GM12878 (cell line): ENCODE measurements around the gene SLC6A16. TPM values are rescaled to one million over a fixed set of nuclear protein-coding genes. Genes with fewer than 3 reads are reported as not detected.

Source experiments
- ATAC-seq: fragments of 200-7000 bp; cut with Tn5 transposase; 3 replicates; pipeline ENCODE4 v1.9.1; 2020; ENCODE audit warnings: mild to moderate bottlenecking, moderate library complexity
- BruUV-seq: library from RNA; stranded (reverse); fragments of 400-500 nt; replicated peaks from 2 replicates; lab custom pipeline; 2021; lab: Mats Ljungman, UMichigan
- CTCF ChIA-PET: fragments of 300-600 bp; sonication (Branson Sonifier 250); formaldehyde crosslinking; extraction: SDS; loops from one replicate; lab custom pipeline; 2021; ENCODE audit warnings: inconsistent platforms; lab: Yijun Ruan, JAX
- POLR2A ChIA-PET: fragments of 350-600 bp; formaldehyde crosslinking; extraction: SDS; loops from one replicate; lab custom pipeline; 2021; ENCODE audit warnings: inconsistent platforms; lab: Charles Lee
- RAD21 ChIA-PET: fragments of 300-600 bp; sonication (Branson Sonifier 250); formaldehyde crosslinking; loops from one replicate; lab custom pipeline; 2023; ENCODE audit warnings: antibody characterized with exemption; ENCODE audit not compliant: unreplicated experiment; lab: Charles Lee
- SMC1A ChIA-PET: fragments of 300-600 bp; sonication (Branson Sonifier 250); formaldehyde crosslinking; loops from one replicate; lab custom pipeline; 2023; ENCODE audit not compliant: unreplicated experiment, uncharacterized antibody; lab: Charles Lee
- DNase-seq: peaks from one replicate; pipeline ENCODE4 v3.0.0-alpha.2; 2011; ENCODE audit warnings: low read depth, low spot score
- FAIRE-seq: peaks from 3 replicates; lab custom pipeline; 2011; peaks lifted over from hg19 to GRCh38; lab: Jason Lieb, UNC
- H2AFZ ChIP-seq: 2 replicates; pipeline ENCODE4 v1.6.0; 2011; ENCODE audit warnings: low read depth, low read length, control low read depth; ENCODE audit not compliant: control insufficient read depth
- H3K27ac ChIP-seq: 2 replicates; pipeline ENCODE4 v1.5.1; 2011; ENCODE audit warnings: control low read depth; ENCODE audit not compliant: control insufficient read depth, insufficient read depth
- H3K27me3 ChIP-seq, 2 experiments: replicated peaks in 1 of 2; 2 replicates each; pipeline versions ENCODE4 v1.6.0 to v1.6.1; 2011; ENCODE audit warnings: low read length in 1 of 2; ENCODE audit not compliant: control insufficient read depth in 2 of 2, insufficient read depth in 2 of 2
- H3K36me3 ChIP-seq, 2 experiments: 2 replicates each; pipeline ENCODE4 v1.5.1; 2011; ENCODE audit warnings: low read length in 1 of 2; ENCODE audit not compliant: control insufficient read depth in 2 of 2, insufficient read depth in 2 of 2
- H3K4me1 ChIP-seq: 2 replicates; pipeline ENCODE4 v1.6.1; 2011; ENCODE audit warnings: mild to moderate bottlenecking, low read length, moderate library complexity, mixed read lengths; ENCODE audit not compliant: control insufficient read depth, insufficient read depth
- H3K4me2 ChIP-seq: 2 replicates; pipeline ENCODE4 v1.6.0; 2011; ENCODE audit warnings: control low read depth; ENCODE audit not compliant: control insufficient read depth, insufficient read depth
- H3K4me3 ChIP-seq: fragments of 200-600 bp; sonication (generic); 2 replicates; pipeline ENCODE4 v1.5.1; 2016
- H3K79me2 ChIP-seq: 2 replicates; pipeline ENCODE4 v1.6.0; 2011; ENCODE audit warnings: low read length; ENCODE audit not compliant: control insufficient read depth, insufficient read depth
- H3K9ac ChIP-seq: 2 replicates; pipeline ENCODE4 v1.8.0; 2011; ENCODE audit warnings: low read length, control low read depth, mixed read lengths; ENCODE audit not compliant: control insufficient read depth, insufficient read depth
- H3K9me3 ChIP-seq: replicated peaks from 3 replicates; pipeline ENCODE4 v1.5.1; 2011; ENCODE audit warnings: mild to moderate bottlenecking, low read length; ENCODE audit not compliant: control insufficient read depth, insufficient read depth
- H4K20me1 ChIP-seq: 2 replicates; pipeline ENCODE4 v1.6.0; 2011; ENCODE audit not compliant: control insufficient read depth, insufficient read depth
- ELK1 ChIP-seq: IDR thresholded peaks from 2 replicates; pipeline ENCODE4 v1.6.1; 2012; ENCODE audit warnings: low read depth, low read length, improper control_type of control experiment
- FOS ChIP-seq: IDR thresholded peaks from 3 replicates; pipeline ENCODE4 v1.6.1; 2011; ENCODE audit warnings: borderline replicate concordance; ENCODE audit not compliant: insufficient read length; ENCODE audit errors: extremely low read depth
- HDGF ChIP-seq: fragments of 450-650 bp; IDR thresholded peaks from 2 replicates; pipeline ENCODE4 v1.6.1; 2016; ENCODE audit warnings: antibody characterized with exemption
- NFIC ChIP-seq: IDR thresholded peaks from 2 replicates; pipeline ENCODE4 v1.6.1; 2012; ENCODE audit warnings: low read depth, mild to moderate bottlenecking, inconsistent platforms, low read length, moderate library complexity
- NFXL1 ChIP-seq: fragments of 450-650 bp; IDR thresholded peaks from 2 replicates; pipeline ENCODE4 v1.6.1; 2017; ENCODE audit warnings: antibody characterized with exemption, mild to moderate bottlenecking, borderline replicate concordance
- NFYB ChIP-seq: IDR thresholded peaks from 2 replicates; pipeline ENCODE4 v1.6.1; 2011; ENCODE audit warnings: low read depth, mild to moderate bottlenecking, low read length, improper control_type of control experiment, moderate library complexity; ENCODE audit not compliant: insufficient read depth
- NR2C1 ChIP-seq: fragments of 450-650 bp; IDR thresholded peaks from 2 replicates; pipeline ENCODE4 v1.6.1; 2017; ENCODE audit warnings: antibody characterized with exemption, mild to moderate bottlenecking, moderate library complexity
- PAX8 ChIP-seq: fragments of 450-650 bp; IDR thresholded peaks from 2 replicates; pipeline ENCODE4 v1.6.1; 2017; ENCODE audit warnings: mild to moderate bottlenecking, moderate library complexity
- PBX3 ChIP-seq: IDR thresholded peaks from 2 replicates; pipeline ENCODE4 v1.6.1; 2011; ENCODE audit warnings: mild to moderate bottlenecking, low read depth, low read length, moderate library complexity; ENCODE audit not compliant: insufficient replicate concordance
- POLR2A ChIP-seq: IDR thresholded peaks from 2 replicates; pipeline ENCODE4 v1.6.1; 2011; ENCODE audit warnings: low read depth, mild to moderate bottlenecking, low read length
- SUPT20H ChIP-seq: IDR thresholded peaks from 2 replicates; pipeline ENCODE4 v1.6.1; 2011; ENCODE audit warnings: low read depth, mild to moderate bottlenecking, low read length, moderate library complexity, borderline replicate concordance; ENCODE audit not compliant: control insufficient read depth
- TCF3 ChIP-seq: IDR thresholded peaks from 2 replicates; pipeline ENCODE4 v1.6.1; 2012; ENCODE audit warnings: low read depth, mild to moderate bottlenecking, low read length, borderline replicate concordance; ENCODE audit not compliant: insufficient read depth
- ZNF592 ChIP-seq: fragments of 450-650 bp; IDR thresholded peaks from 2 replicates; pipeline ENCODE4 v1.6.1; 2017; ENCODE audit warnings: mild to moderate bottlenecking, moderate library complexity
- ZNF687 ChIP-seq: fragments of 450-650 bp; IDR thresholded peaks from 2 replicates; pipeline ENCODE4 v1.6.1; 2017; ENCODE audit warnings: mild to moderate bottlenecking, moderate library complexity
- in situ Hi-C: fragments of 300-500 bp; cut with MboI; formaldehyde crosslinking; loops from 9 replicates; pipeline ENCODE4 v1.14.3; 2018; ENCODE audit warnings: mixed read lengths
- intact Hi-C: fragments of 100-400 bp; cut with micrococcal nuclease; formaldehyde crosslinking; loops from one replicate; pipeline ENCODE4 v1.14.2; 2022; ENCODE audit not compliant: unreplicated experiment
- polyA plus RNA-seq, 11 experiments: library from polyadenylated mRNA; depleted of rRNA in 4 of 11; unstranded in 6 of 11; stranded (reverse) in 5 of 11; fragments of >200 nt; fragmentation: Nextera tagmentation in 4 of 11; fragmentation: Illumina TruSeq in 1 of 11; extraction: Ambion mirVana in 4 of 11; extraction: Trizol in 1 of 11; gene quantifications; 1 replicate in 1 of 11; 2 replicates in 10 of 11; pipeline versions ENCODE4 v1.2.1 to v1.2.3, GENCODE V29; 2011 to 2016; ENCODE audit warnings: inconsistent platforms in 2 of 11, missing spikeins in 2 of 11, low read depth in 1 of 11
- total RNA-seq, 4 experiments: library from RNA; depleted of rRNA in 3 of 4; stranded (reverse); fragments of >200 nt in 3 of 4; fragmentation: Illumina TruSeq in 1 of 4; extraction: Trizol in 1 of 4; gene quantifications; 2 replicates each; pipeline versions ENCODE4 v1.2.1 to v1.2.3, GENCODE V29; 2013 to 2021

Gene SLC6A16
- total and polyA plus RNA-seq, 10 of the 15 experiments (the other 5 are each of a cell fraction or from before 2014, with no cell fraction given) = 0.23 to 3.2 (median 0.54) TPM

GRCh38 chr19:49318296-49318695, 6.7 kb downstream of the SLC6A16 start:
- H3K36me3 ChIP-seq = no peaks in the 10 kb centered on the region
- intact Hi-C loops = no loop called here
- TF ChIP-seq HDGF = no peak
- TF ChIP-seq ZNF592 = no peak
- TF ChIP-seq PBX3 = no peak
- no peak for TF ChIP-seq ZNF687
- no peak for TF ChIP-seq NFYB
- TF ChIP-seq NR2C1 = no peak
- TF ChIP-seq FOS = no peak
- no peak for TF ChIP-seq NFIC
- no peak for TF ChIP-seq NFXL1
- TF ChIP-seq PAX8 = no peak
- TF ChIP-seq ELK1 = no peak
- no peak for TF ChIP-seq SUPT20H
- TF ChIP-seq TCF3 = no peak
- no peak for TF ChIP-seq POLR2A

More at GRCh38 chr19:49318296-49318695, 6.7 kb downstream of the SLC6A16 start:
- in situ Hi-C loops = no loop called here
- no peak overlapping the region for H3K4me3 ChIP-seq
- SMC1A ChIA-PET = interaction anchor here (1.1 to 1.7 kb wide), 4 partner anchors 9 to 73 kb away, joined by 3 to 5 read pairs (median 4); no protein-coding TSS in a partner anchor
- H3K4me1 ChIP-seq = no peaks in the 10 kb centered on the region
- H2AFZ ChIP-seq = no peak overlapping the region
- no TSS peak for BruUV-seq
- H3K9ac ChIP-seq = no peak overlapping the region
- no peak overlapping the region for H3K27ac ChIP-seq
- RAD21 ChIA-PET = no interaction called here
- POLR2A ChIA-PET = interaction anchor here (0.6 kb wide), 3 partner anchors 271 to 1528 kb away, joined by 4 to 5 read pairs (median 4); no protein-coding TSS in a partner anchor
- no peak overlapping the region for H3K4me2 ChIP-seq
- CTCF ChIA-PET = interaction anchor here (0.8 to 1.9 kb wide), 5 partner anchors 9 to 17 kb away, joined by 3 to 12 read pairs (median 5); partner anchors contain the start of gene CD37
- DNase-seq (no peak), ATAC-seq (no peak), FAIRE-seq (no peak)
- peaks cover 6% of the 10 kb centered on the region; the same call in 2 of the 3 replicates for H3K9me3 ChIP-seq
- no peaks in the 10 kb centered on the region for H3K79me2 ChIP-seq
- H4K20me1 ChIP-seq = no peaks in the 10 kb centered on the region
- no peaks in the 10 kb centered on the region for H3K27me3 ChIP-seq
